ENCODE data around the gene ADSS2.

ADSS2 gene

DNA sequence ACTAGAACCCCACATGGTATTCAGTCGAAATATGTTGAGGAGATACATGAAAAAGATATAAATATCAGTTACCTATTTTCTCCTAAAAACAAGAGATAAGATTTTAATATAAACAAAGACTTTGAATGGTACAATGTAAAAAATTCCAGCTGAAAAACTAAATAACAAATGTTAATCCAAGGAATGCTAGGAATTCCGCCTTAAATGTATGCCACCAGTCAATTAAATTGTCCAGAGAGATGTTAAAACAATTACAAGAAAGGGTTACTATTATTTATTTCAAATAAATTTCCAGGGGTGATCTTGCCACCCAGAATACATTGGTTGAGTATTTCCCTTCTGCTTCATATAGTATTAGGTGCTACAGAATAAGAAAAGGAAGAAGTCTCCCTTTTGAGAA, 4.2 kb downstream of the ADSS2 start:
- no peaks in the 10 kb centered on the region for H3K27me3 ChIP-seq (ENCODE audit: insufficient read depth, poor library complexity, severe bottlenecking)
- no peak for DNase-seq (ENCODE audit: low read depth in 1 of 2, low spot score in 1 of 2)
- TF ChIP-seq, protein P1, sequence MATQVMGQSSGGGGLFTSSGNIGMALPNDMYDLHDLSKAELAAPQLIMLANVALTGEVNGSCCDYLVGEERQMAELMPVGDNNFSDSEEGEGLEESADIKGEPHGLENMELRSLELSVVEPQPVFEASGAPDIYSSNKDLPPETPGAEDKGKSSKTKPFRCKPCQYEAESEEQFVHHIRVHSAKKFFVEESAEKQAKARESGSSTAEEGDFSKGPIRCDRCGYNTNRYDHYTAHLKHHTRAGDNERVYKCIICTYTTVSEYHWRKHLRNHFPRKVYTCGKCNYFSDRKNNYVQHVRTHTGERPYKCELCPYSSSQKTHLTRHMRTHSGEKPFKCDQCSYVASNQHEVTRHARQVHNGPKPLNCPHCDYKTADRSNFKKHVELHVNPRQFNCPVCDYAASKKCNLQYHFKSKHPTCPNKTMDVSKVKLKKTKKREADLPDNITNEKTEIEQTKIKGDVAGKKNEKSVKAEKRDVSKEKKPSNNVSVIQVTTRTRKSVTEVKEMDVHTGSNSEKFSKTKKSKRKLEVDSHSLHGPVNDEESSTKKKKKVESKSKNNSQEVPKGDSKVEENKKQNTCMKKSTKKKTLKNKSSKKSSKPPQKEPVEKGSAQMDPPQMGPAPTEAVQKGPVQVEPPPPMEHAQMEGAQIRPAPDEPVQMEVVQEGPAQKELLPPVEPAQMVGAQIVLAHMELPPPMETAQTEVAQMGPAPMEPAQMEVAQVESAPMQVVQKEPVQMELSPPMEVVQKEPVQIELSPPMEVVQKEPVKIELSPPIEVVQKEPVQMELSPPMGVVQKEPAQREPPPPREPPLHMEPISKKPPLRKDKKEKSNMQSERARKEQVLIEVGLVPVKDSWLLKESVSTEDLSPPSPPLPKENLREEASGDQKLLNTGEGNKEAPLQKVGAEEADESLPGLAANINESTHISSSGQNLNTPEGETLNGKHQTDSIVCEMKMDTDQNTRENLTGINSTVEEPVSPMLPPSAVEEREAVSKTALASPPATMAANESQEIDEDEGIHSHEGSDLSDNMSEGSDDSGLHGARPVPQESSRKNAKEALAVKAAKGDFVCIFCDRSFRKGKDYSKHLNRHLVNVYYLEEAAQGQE (IDR thresholded peaks at IDR 0.05; ENCODE audit: insufficient replicate concordance, low read depth): no peak
- TF ChIP-seq SPI1 (IDR thresholded peaks at IDR 0.05; ENCODE audit: borderline replicate concordance, low read depth) (no peak), GABPA (IDR thresholded peaks at IDR 0.05; ENCODE audit: low read depth) (no peak), POLR2AphosphoS5 (IDR thresholded peaks at IDR 0.05; ENCODE audit: low read depth) (no peak)
- no peak overlapping the region for H3K27ac ChIP-seq (replicated peaks)
- no peak overlapping the region for H3K4me3 ChIP-seq (replicated peaks; ENCODE audit: insufficient read depth, low read length)

DNA sequence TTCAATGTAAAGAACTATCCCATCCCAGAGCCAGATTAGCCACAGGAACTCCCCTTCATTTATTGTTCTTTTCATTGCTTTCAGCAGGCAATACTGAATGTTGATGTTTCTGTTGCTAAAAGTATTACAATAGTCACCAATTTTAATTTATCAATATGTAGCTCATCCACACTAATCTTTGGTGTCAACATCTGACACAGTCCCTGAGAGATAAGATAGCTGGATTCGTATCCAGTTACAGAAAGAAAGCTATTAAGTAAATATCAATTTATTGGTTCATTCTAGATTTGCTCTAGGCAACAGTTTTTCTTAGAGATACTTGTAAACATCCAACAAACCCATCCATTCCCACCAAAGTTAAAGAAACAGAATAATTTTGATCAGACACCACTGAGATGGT, 4.7 kb downstream of the ADSS2 start:
- no peak for DNase-seq (ENCODE audit: low read depth in 1 of 2, low spot score in 1 of 2)
- H3K27ac ChIP-seq (replicated peaks): no peak overlapping the region
- no peaks in the 10 kb centered on the region for H3K27me3 ChIP-seq (ENCODE audit: insufficient read depth, poor library complexity, severe bottlenecking)
- no peak overlapping the region for H3K4me3 ChIP-seq (replicated peaks; ENCODE audit: insufficient read depth, low read length)
- TF ChIP-seq, protein P1 (IDR thresholded peaks at IDR 0.05; ENCODE audit: insufficient replicate concordance, low read depth): no peak
- TF ChIP-seq, protein P2, sequence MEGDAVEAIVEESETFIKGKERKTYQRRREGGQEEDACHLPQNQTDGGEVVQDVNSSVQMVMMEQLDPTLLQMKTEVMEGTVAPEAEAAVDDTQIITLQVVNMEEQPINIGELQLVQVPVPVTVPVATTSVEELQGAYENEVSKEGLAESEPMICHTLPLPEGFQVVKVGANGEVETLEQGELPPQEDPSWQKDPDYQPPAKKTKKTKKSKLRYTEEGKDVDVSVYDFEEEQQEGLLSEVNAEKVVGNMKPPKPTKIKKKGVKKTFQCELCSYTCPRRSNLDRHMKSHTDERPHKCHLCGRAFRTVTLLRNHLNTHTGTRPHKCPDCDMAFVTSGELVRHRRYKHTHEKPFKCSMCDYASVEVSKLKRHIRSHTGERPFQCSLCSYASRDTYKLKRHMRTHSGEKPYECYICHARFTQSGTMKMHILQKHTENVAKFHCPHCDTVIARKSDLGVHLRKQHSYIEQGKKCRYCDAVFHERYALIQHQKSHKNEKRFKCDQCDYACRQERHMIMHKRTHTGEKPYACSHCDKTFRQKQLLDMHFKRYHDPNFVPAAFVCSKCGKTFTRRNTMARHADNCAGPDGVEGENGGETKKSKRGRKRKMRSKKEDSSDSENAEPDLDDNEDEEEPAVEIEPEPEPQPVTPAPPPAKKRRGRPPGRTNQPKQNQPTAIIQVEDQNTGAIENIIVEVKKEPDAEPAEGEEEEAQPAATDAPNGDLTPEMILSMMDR (IDR thresholded peaks at IDR 0.05; ENCODE audit: insufficient read depth, low read length): no peak
- no peak for TF ChIP-seq GABPA (IDR thresholded peaks at IDR 0.05; ENCODE audit: low read depth)
- TF ChIP-seq POLR2AphosphoS5 (IDR thresholded peaks at IDR 0.05; ENCODE audit: low read depth): no peak
- TF ChIP-seq SPI1 (IDR thresholded peaks at IDR 0.05; ENCODE audit: borderline replicate concordance, low read depth): no peak

DNA sequence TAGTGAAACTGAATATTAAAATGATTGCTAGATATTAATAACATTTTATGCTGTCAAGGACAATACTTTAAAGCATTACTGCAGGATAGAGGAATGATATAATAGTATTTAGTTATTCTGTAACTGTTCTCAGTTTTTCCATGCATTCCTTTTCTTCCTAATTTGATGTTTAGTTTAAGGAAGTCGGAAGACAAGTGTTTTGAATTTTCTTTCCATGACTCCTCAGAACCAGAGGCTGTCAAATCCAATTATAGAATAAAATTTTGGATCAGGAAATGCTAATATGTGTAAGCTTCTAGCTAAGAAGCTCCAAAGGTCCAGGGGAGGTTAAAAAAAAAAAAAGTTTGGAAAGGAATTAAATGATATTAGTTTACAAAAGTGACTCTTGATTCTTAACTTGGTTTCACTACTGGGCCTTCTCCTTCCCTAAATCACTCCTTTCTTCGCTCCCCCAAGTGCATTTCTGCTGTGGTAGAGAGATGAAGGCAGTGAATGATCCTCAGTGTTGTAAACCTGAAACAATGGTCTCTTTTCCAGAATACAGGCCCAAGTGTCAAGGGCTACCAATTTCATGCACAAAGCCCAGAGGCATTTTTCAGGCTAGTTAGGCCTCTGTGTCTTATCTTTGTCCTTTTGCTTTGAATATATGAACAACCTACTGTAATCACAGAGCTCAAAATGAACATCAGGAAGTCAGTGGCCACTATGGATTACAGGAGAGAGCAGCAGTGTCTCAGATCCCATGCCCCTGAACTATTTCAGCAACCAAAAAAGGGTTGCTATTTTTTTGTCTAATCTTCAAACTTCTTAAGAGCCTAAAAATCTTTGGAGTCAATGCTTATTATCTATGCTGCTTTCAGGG, 6.2 kb downstream of the ADSS2 start:
- no peaks in the 10 kb centered on the region for H3K27me3 ChIP-seq (ENCODE audit: insufficient read depth, poor library complexity, severe bottlenecking)
- no peak overlapping the region for H3K27ac ChIP-seq (replicated peaks)
- no peak for TF ChIP-seq SPI1 (IDR thresholded peaks at IDR 0.05; ENCODE audit: borderline replicate concordance, low read depth)
- TF ChIP-seq, protein P1 (IDR thresholded peaks at IDR 0.05; ENCODE audit: insufficient replicate concordance, low read depth): no peak
- no peak for TF ChIP-seq GABPA (IDR thresholded peaks at IDR 0.05; ENCODE audit: low read depth)
- TF ChIP-seq POLR2AphosphoS5 (IDR thresholded peaks at IDR 0.05; ENCODE audit: low read depth): no peak
- TF ChIP-seq, protein P2 (IDR thresholded peaks at IDR 0.05; ENCODE audit: insufficient read depth, low read length): no peak
- no peak for DNase-seq (ENCODE audit: low read depth in 1 of 2, low spot score in 1 of 2)
- H3K4me3 ChIP-seq (replicated peaks; ENCODE audit: insufficient read depth, low read length): no peak overlapping the region
